Right kidney (tissue), 1 donor: ENCODE data around the gene TWIST2.

ENCODE experiments used
- DNase-seq: peaks from one replicate; pipeline ENCODE4 v3.0.0-alpha.2; 2016

TWIST2 gene

GRCh38 chr2:238906254-238906935 lies 58.5 kb downstream of the TWIST2 start:
- no peak for DNase-seq

- DNase-seq, result no peak
Measured at GRCh38 chr2:238906936-238907716, 59.2 kb downstream of the TWIST2 start.

GRCh38 chr2:238907717-238908173 lies 59.9 kb downstream of the TWIST2 start:
- no peak for DNase-seq

- DNase-seq, result no peak
Measured at GRCh38 chr2:238908960-238909951, 61.4 kb downstream of the TWIST2 start.

GRCh38 chr2:238910751-238911351 lies 63.0 kb downstream of the TWIST2 start:
- no peak for DNase-seq

GRCh38 chr2:238911376-238912227 lies 63.7 kb downstream of the TWIST2 start:
- DNase-seq, result no peak

GRCh38 chr2:238912228-238912915 lies 64.5 kb downstream of the TWIST2 start:
- DNase-seq, result no peak

GRCh38 chr2:238912916-238913875 lies 65.3 kb downstream of the TWIST2 start:
- DNase-seq, result no peak

GRCh38 chr2:238913931-238914647 lies 66.2 kb downstream of the TWIST2 start:
- no peak for DNase-seq

GRCh38 chr2:238914648-238915015 lies 66.7 kb downstream of the TWIST2 start:
- DNase-seq, result no peak

GRCh38 chr2:238915196-238915595 lies 67.3 kb downstream of the TWIST2 start:
- no peak for DNase-seq

- DNase-seq, result no peak
Measured at GRCh38 chr2:238915596-238915995, 67.7 kb downstream of the TWIST2 start.

- DNase-seq, result no peak
Measured at GRCh38 chr2:238916176-238916874, 68.4 kb downstream of the TWIST2 start.

GRCh38 chr2:238916875-238917590 lies 69.1 kb downstream of the TWIST2 start:
- no peak for DNase-seq

GRCh38 chr2:238919307-238919706 lies 71.4 kb downstream of the TWIST2 start:
- DNase-seq, result no peak

- DNase-seq, result no peak
Measured at GRCh38 chr2:238920053-238920452, 72.2 kb downstream of the TWIST2 start.

- DNase-seq, result no peak
Measured at GRCh38 chr2:238920601-238921001, 72.7 kb downstream of the TWIST2 start.
